HG03342 (cell line): ENCODE data around the gene PFKL.

Experiments used
- ATAC-seq: cut with Tn5 transposase; IDR thresholded peaks from one replicate; pipeline ENCODE4 v1.9.1; 2021; ENCODE audit warnings: mild to moderate bottlenecking, moderate library complexity; ENCODE audit not compliant: unreplicated experiment

The PFKL gene

DNA sequence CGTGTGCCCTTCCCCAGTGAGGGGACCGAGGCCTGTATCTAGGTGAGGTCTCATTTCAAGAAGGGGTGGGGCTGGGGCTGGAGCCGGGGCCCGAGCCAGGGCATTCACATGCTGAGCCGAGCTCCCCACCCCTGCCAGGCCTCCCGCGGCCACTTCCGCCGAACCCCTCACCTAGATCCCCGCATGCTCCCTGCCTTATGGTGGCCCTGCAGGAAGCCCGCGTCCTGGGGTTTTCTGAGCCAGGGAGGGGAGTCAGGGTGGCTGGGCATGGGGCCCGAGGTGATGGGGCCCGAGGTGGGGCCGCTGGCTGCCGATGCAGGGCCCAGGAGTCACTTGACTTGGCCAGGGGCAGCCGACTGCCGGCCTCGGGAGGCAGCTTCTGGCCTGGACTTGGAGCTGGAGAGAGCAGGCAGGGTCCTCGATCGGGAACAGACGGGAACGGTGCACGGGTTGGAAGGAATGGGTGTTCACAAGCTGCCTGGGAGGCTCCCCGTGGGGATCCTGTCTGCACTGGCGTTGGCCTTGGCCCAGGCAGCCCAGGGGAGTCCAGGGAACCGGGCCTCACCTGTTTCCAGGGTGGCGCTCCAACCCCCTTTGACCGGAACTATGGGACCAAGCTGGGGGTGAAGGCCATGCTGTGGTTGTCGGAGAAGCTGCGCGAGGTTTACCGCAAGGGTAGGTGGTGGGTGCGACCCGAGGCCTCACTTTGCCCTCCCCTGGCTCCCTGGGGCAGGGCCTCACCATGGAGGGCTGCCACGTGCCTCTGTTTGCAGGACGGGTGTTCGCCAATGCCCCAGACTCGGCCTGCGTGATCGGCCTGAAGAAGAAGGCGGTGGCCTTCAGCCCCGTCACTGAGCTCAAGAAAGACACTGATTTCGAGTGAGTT, 25.8 kb downstream of the PFKL start:
- ATAC-seq, result no peak

DNA sequence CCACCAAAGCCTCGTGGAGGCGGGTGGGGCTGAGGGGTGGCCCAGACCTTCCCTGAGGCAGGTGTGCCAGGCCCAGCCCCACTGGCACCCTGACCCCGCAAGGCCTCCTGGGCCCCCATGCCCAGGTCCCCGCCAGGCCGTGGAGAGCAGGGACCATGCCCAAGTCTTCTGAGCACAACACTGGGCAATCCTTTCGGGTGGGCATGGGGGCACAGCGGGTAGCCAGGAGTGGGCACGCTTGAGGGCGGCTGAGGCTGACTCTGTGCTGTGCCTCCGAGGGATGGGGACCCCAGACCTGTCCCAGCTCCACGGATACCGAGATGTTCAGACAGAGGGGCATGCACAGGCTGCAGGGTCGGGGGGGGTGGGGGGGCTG, 26.4 kb downstream of the PFKL start:
- no peak for ATAC-seq

DNA sequence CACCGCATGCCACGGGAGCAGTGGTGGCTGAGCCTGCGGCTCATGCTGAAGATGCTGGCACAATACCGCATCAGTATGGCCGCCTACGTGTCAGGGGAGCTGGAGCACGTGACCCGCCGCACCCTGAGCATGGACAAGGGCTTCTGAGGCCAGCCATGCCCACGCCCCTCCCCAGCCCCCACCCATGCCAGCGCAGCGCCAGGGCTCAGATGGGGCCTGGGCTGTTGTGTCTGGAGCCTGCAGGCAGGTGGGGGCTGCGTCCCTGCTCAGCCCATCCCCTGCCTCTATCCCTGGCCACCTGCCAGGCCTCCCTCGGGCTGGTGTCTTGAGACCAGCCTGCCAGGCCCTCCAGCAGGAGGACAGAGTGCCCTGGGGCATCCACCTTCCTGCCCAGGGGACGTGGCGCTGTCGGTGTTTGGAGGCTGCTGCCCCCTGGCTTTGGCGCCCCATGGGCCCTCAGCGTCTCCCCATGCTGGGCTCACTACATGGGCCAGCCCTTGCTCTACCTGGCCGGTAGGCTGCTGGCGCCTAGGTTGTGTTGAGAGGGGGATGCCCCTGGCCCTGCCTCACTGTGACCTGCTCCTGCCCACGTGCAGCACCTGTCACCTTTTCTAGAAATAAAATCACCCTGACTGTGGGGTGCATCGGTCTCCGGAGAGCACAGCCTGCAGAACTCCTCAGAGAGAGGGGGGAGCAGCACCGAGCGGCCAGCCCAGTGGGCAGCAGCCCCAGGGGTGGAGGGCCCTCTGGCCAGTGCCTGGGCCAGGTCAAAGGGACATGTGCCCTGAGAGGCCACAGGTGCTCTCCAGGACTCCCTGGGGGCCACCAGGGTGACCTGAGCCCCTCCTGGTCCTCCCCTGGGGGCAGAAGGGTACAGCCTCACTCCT, 27.1 kb downstream of the PFKL start:
- ATAC-seq, result no peak

DNA sequence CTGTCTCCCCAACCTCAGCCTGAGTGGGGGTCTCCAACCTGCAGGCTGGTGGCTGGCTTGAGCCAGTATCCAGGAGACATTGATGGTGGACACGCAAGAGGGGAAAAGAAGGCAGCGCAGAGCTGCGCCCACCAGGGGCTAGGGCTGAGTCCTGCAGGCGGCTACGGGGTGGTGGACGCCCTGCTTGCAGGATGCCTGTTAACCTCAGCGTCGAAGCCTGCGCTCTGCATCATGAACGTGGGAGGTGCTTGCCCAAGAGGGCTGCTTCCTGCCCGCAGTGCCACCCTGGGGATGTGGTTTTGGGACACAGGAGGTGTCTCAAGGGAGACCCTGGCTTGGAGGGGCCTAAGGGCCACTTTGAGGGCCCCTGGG, 27.7 kb downstream of the PFKL start:
- ATAC-seq, result no peak

DNA sequence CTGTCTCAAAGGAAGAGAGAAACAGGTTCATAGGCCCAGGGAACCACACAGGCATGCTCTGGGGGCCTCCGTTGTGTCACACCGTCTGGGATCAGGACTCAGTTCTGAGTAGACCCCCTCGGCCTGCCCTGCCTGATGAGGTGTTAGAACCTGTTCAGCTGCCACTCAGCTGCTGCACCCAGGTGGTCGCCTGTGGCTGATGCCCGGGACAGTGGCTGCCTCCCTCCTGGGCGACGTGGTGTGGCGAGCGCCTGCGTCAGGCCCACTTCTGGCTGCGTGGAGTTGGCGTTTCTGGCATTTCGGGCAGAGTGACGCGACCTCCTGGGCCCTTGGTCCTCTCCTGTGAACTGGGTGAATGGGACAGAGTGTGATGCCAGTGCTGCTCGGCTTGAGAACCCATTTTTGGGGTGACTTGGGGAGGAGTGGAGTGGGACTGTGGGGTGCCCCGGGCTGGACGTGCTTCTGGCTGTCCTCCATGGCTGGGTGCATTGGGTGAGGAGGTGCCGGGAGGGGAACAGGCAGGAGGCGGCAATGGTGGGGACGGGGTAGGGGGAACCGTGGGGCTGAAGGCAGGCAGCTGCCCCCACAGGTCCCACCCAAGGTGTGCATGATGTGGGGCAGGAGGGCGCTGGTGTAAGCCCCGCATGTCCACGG, 28.5 kb downstream of the PFKL start:
- no peak for ATAC-seq

DNA sequence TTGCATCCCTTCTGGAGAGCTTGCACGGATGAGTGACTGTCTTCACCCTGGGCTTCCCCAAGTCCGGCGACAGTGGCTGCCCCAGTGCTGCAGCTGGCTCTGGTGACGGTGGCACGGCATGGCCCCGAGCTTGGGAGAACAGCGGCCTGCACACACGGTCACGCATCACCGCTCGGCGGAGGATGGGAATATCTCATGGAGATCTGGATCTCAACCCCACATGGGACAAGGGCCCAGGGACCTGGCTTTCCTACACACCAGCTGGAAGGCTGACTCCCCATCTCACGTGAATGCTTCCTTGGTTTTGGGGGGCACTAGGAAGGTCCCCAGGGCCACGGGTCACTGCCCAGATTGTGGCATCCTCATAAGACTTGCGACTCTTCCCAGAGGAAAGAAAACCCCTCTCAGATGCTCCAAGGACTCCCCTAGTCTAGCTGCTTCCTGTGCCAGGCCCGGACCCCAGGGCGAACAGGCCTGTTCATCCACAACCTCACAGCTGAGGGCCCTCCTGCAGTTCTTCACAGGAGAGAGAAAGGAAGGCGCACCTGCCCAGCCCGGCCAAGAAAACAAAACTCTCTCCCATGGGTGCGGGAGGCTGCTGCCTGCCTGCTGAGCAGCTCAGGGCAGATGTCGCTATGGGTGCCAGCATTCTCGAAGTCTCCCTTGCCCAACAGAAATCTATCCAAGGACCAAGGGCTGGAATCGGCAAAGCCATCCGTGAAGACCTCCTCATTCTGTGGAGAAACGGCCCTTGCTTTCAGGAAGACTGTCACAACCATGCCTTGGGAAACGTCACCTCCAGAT, 29.4 kb downstream of the PFKL start:
- no peak for ATAC-seq

DNA sequence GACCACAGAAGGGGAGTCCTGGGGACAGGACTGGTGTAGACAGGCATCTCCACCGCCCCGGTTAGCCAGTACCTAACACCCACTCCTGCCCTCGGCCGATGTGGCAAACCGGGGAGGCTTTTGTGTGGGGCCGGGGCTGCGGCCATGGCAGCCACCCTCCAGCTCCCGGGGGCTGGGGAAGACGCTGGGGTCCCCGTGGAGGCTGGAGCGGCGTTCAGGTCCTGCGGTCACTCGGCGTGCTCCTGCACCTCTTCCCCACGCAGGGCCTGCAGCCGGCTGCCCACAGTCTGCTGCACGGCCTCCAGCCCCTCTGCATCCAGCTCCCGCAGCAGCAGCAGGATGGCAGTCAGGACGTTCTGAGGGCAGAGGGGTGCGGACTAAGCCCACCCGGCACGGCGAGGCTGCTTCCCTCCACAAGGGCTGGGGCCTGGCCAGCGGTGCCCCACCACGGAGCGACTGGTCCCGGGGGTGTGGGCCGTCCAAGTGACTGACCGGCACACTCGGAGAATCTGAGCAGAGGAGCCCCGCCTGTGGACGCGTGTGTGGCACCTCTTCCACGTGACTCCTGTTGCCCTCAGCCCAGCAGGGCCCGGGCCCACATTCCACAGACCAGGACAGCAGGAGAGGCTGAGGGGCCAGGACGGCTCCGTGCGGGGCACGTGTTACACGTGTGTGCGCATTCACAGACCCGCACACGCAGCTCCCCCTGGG, 30.3 kb downstream of the PFKL start:
- ATAC-seq, result no peak

DNA sequence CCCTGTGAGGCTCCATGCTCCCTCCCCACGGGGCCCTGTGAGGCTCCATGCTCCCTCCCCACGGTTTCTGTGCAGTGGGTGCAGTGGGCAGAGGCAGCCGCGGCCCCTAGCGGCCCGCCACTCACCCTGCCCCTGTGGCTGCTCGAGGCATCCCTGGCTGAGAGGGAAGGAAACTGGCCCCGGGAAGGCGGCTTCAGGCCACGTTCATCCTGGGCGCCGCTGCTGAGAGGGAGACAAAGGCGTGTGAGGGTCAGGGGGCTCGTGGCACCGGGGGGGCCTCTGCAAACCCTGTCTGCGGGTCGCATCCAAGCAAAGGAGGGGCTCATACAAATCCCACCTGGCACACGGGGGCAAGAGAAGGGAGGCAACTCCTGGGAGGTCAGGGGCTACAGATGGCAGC, 30.8 kb downstream of the PFKL start:
- ATAC-seq, result no peak

DNA sequence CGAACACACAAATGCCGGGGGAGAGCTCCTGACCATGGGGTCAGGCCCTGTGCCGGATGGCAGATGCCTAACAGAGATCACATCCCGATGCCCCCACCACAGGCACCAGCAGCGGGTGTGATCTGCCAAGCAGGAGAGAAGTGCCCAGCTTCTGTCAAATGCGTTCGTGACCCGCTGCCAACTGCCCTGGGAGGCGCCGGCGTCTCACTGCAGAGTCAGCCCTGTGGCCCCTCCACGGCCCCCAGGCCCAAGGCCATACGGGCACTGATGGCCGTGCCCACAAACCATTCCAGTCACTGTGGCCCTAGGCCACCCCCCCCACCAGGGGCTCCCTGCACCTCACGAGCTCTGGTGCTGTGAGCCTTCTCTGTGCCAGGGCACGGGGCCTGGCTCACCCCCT, 31.4 kb downstream of the PFKL start:
- no peak for ATAC-seq

DNA sequence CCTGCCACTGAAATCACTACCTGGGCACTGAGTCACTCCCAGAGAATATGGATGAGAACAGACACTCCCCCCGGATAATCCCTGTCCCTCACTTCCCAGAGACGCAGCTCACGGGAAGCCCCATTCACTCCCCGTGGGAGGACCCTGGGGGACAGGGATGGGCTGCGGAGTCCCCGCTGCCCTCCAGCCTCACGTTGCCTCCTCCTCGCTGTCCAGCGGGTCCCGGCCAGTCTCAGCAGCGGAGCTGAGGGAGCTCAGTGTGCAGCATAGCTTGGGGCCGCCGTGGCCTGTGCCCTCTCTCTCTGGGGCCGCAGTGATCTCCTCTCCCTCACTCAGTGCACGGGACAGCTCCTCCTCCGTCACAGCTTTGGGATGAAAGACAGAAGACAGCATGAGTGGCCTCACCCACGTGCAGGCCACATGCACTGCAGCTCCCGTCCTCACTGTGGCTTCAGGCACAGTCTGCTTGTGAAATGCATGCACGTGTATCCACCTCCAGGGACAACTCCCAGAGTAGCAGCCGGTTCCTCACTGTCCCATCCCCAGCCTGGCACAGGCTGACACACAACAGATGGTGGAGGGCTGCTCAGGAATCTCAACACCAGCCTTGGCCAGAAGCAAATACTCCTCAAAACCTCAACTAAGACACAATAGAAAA, 31.9 kb downstream of the PFKL start:
- ATAC-seq, result no peak

DNA sequence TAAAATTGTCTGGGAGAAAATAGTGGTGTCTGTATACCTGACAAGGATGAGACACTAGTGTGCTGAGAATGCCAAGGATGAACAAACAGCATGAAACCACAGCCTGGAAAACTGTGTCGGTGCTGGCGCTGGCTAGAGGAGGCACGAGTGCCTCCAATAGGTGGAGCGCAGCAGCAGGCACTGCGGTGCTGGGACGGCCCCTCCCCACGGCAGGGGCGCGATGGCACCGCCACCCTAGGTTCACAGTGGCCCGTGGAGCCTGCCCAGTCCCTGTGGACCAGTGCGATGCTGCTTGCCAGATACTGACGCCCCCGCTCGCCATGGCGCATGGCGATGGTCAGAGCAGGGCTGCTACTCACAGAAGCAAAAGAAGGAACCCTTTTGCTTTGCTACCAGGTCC, 32.5 kb downstream of the PFKL start:
- ATAC-seq, result no peak

DNA sequence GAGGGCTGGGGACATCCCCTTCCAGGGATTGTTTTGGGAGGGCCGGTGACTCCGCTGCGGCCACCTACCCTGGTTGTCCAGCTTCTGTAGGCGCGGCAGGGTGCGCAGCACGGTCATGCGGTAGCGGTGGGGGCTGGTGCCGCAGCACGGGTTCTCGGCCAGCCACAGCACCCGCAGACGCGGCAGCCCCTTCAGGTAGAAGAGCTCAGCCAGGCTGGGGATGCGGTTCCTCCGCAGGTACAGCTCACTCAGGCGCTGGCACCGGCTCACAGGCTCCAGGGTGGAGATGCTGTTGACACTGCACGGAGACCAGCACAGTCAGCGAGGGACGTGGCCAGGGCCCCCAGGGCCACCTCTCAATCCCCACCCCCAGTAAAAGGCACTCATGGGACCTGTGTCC, 33.1 kb downstream of the PFKL start:
- no peak for ATAC-seq

DNA sequence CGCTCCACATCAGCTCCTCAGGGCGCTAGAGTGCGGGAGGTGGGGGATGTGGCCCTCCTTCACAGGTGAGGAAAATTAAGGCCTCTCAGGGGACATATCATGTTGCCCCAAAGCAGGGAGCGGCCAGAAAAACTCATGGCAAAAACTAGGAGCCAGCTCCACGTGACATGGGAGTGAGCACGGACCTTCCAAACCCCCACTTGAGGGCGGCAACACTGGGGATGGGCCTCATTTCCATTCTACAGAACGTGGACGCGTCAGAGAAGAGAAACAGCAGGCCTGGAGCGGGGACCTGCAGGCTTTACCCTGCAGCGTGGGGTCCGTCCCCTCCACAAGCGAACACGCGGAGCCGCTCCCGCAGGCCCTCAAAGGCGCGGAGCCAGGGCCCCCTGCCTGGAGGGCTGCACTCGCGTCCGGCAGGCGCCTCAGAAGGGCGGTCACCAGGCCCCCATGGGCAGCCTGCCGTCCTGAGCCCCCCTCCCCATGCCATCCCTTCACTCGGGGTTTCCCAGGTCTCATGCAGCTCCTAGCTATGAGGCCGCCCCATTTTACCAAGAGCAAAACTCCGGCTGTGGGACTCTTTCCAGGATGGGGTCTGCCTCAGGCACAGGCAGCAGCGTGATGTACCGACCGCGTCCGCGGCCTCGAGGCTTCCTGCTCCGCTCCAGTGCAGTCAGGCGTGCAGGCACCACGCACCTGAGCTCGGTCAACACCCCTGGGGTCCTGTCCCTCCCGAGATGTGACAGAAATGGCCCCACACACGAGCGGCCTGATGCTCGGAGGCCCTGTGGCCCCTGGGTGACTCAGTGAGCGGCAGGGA, 33.9 kb downstream of the PFKL start:
- ATAC-seq, result no peak

DNA sequence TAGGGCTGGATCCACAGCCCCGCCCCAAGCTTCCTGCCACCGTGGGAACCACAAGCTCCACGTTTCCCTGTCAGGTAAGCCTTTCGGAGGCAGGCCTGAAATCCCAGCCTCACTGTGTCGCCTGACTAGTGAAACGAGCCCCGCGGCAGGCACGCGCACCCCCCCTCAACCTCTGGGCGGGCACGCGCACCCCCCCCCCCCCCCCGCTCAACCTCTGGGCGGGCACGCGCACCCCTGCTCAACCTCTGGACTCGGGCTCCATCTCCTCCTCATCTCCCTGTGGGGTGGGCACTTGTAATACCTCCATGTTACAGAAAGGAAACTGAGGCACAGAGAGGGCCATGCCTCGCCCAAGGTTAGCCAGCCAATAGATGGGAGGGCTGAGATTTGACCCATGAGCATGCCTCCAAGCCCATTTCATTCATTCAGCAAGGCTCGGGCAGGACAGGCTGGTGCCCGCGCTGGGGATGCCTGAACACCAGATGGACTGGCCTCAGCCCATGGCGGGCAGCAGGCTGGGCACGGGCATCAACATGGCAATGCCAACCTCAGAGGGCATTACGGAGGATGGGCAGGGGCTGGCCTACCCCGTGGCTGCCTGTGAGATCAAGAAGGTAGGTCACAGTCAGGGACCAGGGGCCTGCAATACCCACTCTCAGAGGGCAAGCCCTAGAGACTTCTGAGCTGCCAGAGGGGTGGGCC, 34.6 kb downstream of the PFKL start:
- ATAC-seq, result no peak

DNA sequence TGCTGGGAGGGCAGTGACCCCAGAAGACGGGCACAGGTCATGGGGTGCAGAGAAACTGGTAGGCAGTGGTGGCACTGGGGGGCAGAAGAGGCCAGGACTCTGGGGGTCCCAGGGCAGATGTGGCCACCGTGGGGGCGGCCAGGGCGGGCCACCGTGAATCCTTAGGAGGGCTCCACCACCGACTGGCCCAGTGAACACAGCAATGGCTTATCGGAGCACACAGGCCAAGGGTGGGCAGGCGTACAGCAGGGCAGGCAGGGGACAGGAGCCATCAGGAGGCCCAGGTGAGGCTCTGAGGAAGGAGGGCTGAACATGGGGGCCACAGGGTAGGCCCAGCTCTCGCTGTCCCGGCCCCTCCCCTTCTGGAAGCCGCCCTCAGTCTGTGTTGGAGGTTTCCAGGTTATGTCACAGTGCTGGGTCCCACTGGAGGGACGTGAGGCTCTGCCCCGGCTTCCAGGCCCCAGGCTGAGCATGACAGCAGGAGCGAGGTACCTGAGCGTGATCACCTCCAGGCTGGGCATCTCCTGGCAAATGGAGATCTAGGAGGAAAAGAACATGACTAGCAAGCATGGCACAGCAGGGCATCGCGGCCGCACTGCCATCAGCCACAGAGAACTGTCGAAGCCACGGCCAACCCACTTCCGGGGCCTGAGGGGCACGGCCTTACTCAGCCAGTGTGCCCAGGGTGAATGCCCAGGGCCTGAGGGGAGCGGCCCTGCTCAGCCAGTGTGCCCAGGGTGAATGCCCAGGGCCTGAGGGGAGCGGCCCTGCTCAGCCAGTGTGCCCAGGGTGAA, 35.6 kb downstream of the PFKL start:
- ATAC-seq, result no peak

DNA sequence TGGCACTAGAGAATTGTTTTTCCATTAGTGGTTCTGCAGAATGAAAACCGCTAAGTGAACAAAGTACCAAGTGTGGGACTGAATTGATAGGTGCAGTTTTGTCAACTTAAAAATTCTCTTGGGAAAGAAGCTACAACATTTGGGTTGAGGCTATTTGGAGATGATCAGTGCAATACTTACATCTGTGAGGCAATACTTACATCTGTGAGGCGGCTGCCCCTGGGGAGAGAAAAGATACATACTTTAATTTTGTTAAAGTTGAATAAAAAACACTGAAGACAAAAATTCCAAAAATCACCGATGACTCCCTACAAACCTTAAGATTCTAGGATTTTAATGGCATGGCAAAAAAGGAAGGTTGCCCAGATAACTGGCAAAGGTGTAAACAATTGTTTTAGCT, 37.6 kb downstream of the PFKL start:
- no peak for ATAC-seq
